HG03060 (cell line): ENCODE measurements around the gene FIBCD1.
A peak's percentile ranks its signal among the peaks of the same experiment; 100 is the strongest.

Experiments
- ATAC-seq: cut with Tn5 transposase; IDR thresholded peaks from one replicate; pipeline ENCODE4 v1.9.1; 2021; ENCODE audit warnings: low read depth, moderate number of reproducible peaks; ENCODE audit not compliant: unreplicated experiment

The FIBCD1 gene

GRCh38 chr9:130884542-130885483 lies 54.2 kb downstream of the FIBCD1 start:
- ATAC-seq = no peak

GRCh38 chr9:130884111-130884531 lies 54.9 kb downstream of the FIBCD1 start:
- no peak for ATAC-seq

GRCh38 chr9:130883479-130883878 lies 55.6 kb downstream of the FIBCD1 start:
- ATAC-seq = no peak

GRCh38 chr9:130882696-130883225 lies 56.3 kb downstream of the FIBCD1 start:
- no peak for ATAC-seq

DNA sequence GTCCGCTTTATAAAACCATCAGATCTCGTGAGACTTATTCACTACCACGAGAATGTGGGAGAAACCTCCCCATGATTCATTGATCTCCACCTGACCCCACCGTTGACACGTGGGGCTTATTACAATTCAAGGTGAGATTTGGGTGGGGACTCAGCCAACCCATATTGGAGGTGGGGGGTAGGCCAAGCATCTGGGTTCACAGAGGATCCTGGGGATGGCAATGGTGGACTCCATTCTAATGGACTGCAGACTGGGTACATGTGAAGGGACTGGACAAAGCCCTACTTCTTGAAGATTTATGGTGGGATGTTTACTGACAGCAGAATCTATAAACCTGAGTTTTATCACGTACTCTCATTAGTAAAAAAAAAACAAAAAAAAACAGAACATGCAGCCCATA lies 57.5 kb downstream of the FIBCD1 start:
- no peak for ATAC-seq

GRCh38 chr9:130880599-130881220 lies 58.3 kb downstream of the FIBCD1 start:
- ATAC-seq = no peak

DNA sequence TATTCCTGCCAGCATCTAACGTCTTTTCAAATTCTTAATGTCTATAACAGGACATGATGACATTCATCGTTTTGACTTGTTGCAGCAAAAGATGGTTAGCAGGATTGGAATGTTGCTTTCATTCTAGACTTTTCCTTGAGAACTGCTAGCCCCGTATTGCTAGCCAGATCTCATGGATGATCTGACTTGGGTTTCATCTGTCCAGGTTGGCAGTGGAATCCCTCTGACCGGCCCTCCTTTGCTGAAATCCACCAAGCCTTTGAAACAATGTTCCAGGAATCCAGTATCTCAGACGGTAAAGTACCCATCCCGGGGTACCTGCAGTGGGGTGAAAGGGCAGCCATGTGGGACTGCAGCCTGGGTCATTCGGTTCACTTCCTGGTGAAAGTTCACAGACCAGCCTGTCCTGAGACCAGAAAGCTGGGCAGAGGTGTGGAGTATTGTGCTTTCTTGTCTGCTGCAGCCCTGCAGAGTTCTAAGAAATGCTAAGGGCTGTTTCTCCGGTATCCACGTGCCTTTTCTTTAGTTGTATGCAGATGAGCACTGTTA lies 59.1 kb downstream of the FIBCD1 start:
- ATAC-seq = no peak

DNA sequence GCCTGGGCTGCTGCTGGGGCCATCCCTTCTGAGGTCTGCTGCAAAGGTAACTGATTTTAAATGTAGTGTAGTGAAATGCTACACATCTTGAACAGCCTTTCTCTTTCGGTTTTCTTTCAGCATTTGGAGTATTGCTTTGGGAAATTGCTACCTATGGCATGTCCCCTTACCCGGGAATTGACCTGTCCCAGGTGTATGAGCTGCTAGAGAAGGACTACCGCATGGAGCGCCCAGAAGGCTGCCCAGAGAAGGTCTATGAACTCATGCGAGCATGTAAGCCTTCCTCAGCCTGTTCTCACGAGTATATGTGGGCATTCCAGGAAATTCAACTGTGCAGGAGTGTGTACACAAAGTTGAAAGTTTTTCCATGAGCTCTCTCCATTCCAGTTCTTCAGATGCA lies 60.8 kb downstream of the FIBCD1 start:
- ATAC-seq = no peak

- ATAC-seq = no peak
Measured at GRCh38 chr9:130877300-130877699, 61.7 kb downstream of the FIBCD1 start.

DNA sequence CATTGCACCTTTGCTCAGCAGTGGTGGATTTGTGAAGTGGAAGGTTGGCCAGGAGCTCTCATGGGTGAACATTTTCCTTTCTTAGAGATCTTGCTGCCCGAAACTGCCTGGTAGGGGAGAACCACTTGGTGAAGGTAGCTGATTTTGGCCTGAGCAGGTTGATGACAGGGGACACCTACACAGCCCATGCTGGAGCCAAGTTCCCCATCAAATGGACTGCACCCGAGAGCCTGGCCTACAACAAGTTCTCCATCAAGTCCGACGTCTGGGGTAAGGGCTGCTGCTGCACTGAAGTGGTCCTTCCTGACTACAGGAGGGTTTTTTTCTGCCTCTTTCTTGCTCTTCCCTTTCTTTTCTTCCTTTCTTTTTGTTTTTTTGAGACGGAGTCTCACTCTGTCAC lies 64.3 kb downstream of the FIBCD1 start:
- no peak for ATAC-seq

GRCh38 chr9:130873966-130874365 lies 65.1 kb downstream of the FIBCD1 start:
- ATAC-seq = no peak

DNA sequence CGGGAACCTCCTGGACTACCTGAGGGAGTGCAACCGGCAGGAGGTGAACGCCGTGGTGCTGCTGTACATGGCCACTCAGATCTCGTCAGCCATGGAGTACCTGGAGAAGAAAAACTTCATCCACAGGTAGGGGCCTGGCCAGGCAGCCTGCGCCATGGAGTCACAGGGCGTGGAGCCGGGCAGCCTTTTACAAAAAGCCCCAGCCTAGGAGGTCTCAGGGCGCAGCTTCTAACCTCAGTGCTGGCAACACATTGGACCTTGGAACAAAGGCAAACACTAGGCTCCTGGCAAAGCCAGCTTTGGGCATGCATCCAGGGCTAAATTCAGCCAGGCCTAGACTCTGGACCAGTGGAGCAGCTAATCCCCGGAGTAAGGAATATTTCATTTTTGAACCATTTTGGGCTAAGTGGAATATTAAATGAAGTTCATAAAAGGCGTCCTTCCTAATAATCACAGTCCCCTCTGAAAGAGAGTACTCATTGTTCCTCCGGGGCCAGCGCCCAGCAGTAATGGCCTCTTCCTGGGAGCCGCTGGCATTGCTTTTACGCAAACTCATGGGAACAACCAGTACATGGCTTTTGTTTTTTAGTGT lies 66.0 kb downstream of the FIBCD1 start:
- no peak for ATAC-seq

- ATAC-seq = no peak
Measured at GRCh38 chr9:130872508-130872907, 66.5 kb downstream of the FIBCD1 start.

DNA sequence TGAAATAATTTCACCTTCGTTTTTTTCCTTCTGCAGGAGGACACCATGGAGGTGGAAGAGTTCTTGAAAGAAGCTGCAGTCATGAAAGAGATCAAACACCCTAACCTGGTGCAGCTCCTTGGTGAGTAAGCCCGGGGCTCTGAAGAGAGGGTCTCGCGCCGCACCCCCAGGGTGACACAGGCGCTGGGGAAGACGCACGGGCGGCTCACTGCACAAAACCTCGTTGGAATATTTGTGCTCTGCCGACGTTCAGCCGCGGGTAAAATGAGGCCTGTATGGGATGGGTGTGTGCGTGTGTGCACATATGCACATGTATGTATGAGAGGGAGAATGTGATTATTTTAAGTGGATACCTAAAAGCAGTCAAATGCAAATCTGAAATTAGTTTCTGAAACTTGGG lies 67.0 kb downstream of the FIBCD1 start:
- no peak for ATAC-seq

DNA sequence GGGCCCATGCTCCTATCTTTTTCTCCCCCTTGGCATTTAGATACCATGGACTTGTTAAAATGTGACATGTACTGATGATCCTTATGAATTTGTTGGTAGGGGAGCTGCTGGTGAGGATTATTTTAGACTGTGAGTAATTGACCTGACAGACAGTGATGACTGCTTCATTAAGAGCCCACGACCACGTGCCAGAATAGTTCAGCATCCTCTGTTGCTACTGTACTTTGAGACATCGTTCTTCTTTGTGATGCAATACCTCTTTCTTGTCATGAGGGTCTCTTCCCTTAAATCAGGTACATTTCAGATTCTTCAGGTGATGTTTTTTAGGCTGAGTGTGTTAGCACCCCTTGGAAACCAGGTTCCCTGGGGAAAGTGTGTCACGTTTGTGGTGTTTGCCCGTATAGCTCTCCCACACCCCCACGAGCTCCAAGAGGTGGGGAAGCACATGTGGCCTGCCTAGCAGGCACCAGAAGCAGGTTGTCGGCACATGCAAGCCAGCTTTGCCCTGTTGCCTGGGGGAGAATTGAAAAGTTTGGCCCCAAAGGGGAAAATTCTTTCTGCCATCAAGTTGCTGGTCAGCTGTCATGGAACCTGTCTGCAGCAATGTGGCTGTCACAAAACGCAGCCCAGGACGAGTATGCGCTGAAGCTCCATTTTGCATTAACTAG lies 67.5 kb downstream of the FIBCD1 start:
- ATAC-seq = no peak

DNA sequence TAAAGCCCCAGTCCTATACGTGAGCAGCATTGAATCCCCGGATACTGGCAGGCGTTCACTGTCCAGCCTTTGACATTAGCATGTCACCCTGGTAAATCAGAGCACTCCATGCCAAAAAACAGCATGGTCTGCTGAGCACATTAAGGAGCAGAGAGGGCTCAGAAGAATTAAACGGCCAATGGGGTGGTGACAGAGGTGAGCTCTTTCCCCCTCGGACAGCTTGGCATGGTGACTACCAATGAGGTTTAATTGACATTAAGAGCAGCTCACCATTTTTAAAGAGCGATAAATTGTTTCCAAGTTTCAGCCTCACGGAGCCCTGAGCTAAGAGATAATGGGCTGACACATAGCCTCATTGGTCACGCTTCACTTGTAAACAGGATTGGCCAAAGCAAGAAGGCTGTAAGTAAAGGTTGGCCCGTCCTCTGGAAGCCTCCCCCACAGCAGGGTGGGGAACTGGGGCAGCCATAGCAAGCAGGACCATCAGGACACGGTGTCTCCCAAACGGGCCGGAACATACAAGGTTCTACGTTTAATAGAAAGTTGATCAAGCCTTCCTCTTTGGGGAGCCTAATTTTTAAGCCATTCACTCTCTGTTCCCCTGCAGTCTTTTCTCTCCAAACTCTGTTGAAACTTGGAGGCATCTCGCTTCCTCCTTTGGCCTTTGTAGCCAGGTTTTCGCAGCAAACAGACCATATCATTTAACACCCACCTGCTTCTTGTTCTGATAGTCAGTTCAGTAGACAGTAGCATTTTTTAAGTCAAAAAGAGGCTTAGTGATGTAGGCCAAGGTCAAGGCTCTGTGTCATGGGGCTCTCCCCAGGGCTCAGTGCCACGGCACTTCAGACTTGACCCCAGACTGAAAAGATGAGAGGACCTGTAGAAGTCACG lies 68.3 kb downstream of the FIBCD1 start:
- peak; percentile 36 for ATAC-seq

DNA sequence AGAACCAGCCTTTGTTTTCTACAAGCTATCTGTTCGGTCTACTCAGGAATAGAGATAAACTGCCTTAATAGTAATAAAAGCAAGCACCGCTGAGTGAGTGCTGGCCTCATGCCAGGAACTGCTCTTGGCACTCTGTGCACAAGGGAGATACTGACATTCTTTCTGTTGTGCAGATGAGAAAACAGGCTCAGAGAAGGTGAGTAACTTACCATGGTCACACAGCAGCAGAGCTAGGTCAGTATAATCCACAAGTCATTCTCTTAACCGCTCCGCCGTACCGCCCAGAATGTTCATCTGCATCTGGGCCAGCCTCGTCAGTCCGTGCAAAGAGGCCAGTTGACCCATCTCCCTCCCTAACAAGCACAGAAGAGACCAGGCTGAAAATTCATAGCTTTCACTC lies 69.8 kb downstream of the FIBCD1 start:
- ATAC-seq = no peak

DNA sequence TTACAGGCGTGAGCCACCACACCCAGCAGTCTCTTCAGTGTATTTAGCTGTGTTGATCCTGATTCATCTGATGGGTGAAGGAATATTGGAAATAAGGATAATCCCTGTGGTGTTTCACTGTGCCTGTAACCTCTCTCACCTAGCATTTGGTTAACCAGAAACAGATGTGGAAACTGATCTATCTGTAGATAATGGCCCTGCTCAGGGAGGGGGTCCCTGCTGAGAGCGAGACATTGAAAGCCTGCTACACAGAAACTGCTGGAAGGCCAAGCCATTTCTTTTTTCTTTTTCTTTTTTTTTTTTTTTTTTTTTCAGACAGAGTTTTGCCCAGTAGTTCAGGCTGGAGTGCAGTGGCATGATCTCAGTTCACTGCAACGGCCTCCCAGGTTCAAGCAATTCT lies 70.8 kb downstream of the FIBCD1 start:
- no peak for ATAC-seq

- no peak for ATAC-seq
Measured at GRCh38 chr9:130867556-130867955, 71.5 kb downstream of the FIBCD1 start.
